ENCODE results near the gene CPLX1. TPM values are rescaled to one million over a fixed set of nuclear protein-coding genes. Genes with fewer than 3 reads are reported as not detected.

Gene CPLX1
- polyA plus RNA-seq, 3 donors = not detected

DNA sequence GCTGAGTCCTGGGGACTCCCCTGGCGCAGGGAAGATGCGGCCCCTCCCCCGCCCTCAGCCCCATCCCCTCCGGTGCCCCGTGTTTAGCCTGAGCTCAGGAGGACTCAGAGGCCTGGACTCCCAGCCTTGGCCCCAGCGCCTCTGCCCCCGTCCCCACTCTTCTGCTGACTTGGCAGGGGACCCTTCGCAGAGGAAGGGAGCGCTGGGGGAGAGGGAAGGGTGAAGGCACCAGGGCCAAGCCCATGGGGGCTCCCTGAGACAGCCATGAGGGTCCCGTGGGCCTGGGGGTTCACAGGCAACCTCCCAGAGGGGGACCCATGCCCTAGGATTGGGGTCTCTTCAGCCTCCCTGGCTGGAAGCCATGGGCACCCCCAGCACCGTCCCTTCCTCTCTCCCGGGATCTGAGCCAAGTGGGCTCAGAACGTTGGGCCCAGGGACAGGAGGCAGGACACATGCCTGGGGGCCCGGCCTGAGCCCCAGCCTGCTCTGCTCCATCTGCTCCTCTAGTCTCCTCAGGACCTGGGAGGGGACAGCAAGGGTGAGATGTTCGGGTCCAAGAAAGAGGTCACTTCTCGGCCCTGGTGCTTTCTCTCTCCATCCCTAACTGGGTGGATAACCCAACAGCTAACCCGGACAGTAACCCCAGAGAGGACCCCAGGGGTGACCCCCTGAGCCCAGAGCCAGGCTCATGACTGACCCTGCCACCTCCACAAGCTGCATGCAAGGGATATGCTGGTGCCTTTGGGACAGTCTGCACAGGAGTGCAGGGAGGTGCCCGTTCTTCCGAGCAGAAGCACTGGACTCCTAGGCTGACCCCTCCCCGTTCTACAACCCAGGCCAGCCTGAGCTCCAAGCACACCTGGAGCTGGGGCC, 1.5 kb upstream of the CPLX1 start:
- H3K36me3 Mint-ChIP-seq = no peaks in the 10 kb centered on the region
- Histone ChIP-seq H3K9ac (ENCODE audit: insufficient read depth, low read length, poor library complexity, severe bottlenecking) (no peak overlapping the region), H3K4me1 (ENCODE audit: control insufficient read depth in 1 of 2, insufficient read depth in 2 of 2, low read length in 2 of 2) (no peaks in the 10 kb centered on the region), H4K20me1 (ENCODE audit: insufficient read depth, low read length) (no peaks in the 10 kb centered on the region), H3K9me3 (replicated peaks in 1 of 2; ENCODE audit: control insufficient read depth in 1 of 2, insufficient read depth in 1 of 2, low read length in 2 of 2) (peaks cover 12 to 16% of the 10 kb centered on the region in 2 donors), H3K27me3 (ENCODE audit: control insufficient read depth in 2 of 2, insufficient read depth in 2 of 2, low read length in 2 of 2) (peaks cover 26 to 66% of the 10 kb centered on the region in 2 donors), H3K4me2 (replicated peaks; ENCODE audit: extremely low read depth, low read length, poor library complexity, severe bottlenecking) (no peak overlapping the region), H3K27ac (ENCODE audit: low read depth in 1 of 2, low read length in 2 of 2) (no peak overlapping the region), H2AFZ (ENCODE audit: insufficient read depth, low read depth, low read length, poor library complexity, severe bottlenecking) (no peak overlapping the region), H3K4me3 (replicated peaks in 1 of 3; ENCODE audit: low read depth in 2 of 3, low read length in 3 of 3) (no peak overlapping the region), H3K36me3 (replicated peaks in 1 of 2; ENCODE audit: control insufficient read depth in 1 of 2, insufficient read depth in 2 of 2, low read length in 2 of 2) (no peaks in the 10 kb centered on the region), H3K79me2 (ENCODE audit: insufficient read depth, low read length) (no peaks in the 10 kb centered on the region)
- no peak overlapping the region for H3K27ac Mint-ChIP-seq
- H3K9me3 Mint-ChIP-seq = peaks cover 3 to 20% (median 10%) of the 10 kb centered on the region in 7 donors
- no peaks in the 10 kb centered on the region for H3K4me1 Mint-ChIP-seq
- WGBS (ENCODE audit: insufficient coverage) = 40% methylated on average over 8 of the region's 20 CpGs
- peaks cover 51 to 78% (median 67%) of the 10 kb centered on the region in 3 donors for H3K27me3 Mint-ChIP-seq (ENCODE audit: low read depth in 3 of 3)
- intact Hi-C loops (cut with micrococcal nuclease) = no loop called here
- TF ChIP-seq, protein P1, sequence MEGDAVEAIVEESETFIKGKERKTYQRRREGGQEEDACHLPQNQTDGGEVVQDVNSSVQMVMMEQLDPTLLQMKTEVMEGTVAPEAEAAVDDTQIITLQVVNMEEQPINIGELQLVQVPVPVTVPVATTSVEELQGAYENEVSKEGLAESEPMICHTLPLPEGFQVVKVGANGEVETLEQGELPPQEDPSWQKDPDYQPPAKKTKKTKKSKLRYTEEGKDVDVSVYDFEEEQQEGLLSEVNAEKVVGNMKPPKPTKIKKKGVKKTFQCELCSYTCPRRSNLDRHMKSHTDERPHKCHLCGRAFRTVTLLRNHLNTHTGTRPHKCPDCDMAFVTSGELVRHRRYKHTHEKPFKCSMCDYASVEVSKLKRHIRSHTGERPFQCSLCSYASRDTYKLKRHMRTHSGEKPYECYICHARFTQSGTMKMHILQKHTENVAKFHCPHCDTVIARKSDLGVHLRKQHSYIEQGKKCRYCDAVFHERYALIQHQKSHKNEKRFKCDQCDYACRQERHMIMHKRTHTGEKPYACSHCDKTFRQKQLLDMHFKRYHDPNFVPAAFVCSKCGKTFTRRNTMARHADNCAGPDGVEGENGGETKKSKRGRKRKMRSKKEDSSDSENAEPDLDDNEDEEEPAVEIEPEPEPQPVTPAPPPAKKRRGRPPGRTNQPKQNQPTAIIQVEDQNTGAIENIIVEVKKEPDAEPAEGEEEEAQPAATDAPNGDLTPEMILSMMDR (IDR thresholded peaks at IDR 0.05) = no peak
- H3K4me3 Mint-ChIP-seq = peak overlapping the region in 1 of 2 donors; percentile 52
- no peak for DNase-seq

DNA sequence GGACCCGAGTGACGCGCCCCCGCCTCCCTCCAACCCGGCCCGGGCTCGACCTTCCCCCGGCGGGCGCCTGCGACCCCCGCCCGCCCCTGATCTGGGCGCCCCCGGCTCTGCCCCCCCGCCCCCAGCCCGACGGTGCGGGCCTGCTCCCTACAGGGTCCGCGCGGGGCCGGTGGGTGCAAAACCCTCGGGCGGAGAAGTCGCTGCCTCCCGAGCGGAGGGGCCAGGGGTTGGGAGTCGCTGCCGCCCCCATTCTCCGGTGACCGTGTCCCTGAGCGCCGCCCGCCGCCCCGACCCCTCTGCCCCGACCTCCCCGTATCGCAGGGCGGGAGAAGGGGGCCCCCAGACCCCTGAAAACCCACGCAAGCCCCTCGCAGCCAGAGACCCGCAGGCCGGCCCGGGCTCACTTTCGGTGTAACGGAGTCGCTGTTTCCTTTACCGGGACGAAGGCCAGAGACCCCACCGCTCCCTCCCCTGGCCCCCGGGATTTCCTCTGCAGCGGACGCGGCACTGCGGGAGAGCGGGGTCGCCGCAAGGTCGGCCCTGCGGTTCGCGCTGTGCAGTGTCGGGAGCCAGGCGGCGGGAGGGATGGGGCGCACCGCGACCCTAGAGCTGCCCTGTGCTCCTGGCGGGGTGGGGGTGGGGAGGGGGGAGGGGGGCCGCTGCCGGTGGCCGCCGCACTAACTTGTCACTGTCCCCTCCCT, 729 bp upstream of the CPLX1 start:
- H3K4me3 Mint-ChIP-seq = no peak overlapping the region
- TF ChIP-seq, protein P1 (IDR thresholded peaks at IDR 0.05) = no peak
- Histone ChIP-seq H3K4me1 (ENCODE audit: control insufficient read depth in 1 of 2, insufficient read depth in 2 of 2, low read length in 2 of 2) (no peaks in the 10 kb centered on the region), H3K27ac (ENCODE audit: low read depth in 1 of 2, low read length in 2 of 2) (no peak overlapping the region), H3K36me3 (replicated peaks in 1 of 2; ENCODE audit: control insufficient read depth in 1 of 2, insufficient read depth in 2 of 2, low read length in 2 of 2) (no peaks in the 10 kb centered on the region), H3K4me2 (replicated peaks; ENCODE audit: extremely low read depth, low read length, poor library complexity, severe bottlenecking) (no peak overlapping the region), H2AFZ (ENCODE audit: insufficient read depth, low read depth, low read length, poor library complexity, severe bottlenecking) (no peak overlapping the region), H3K9me3 (replicated peaks in 1 of 2; ENCODE audit: control insufficient read depth in 1 of 2, insufficient read depth in 1 of 2, low read length in 2 of 2) (peaks cover 4 to 15% of the 10 kb centered on the region in 2 donors), H3K27me3 (ENCODE audit: control insufficient read depth in 2 of 2, insufficient read depth in 2 of 2, low read length in 2 of 2) (peaks cover 26 to 67% of the 10 kb centered on the region in 2 donors), H3K4me3 (replicated peaks in 1 of 3; ENCODE audit: low read depth in 2 of 3, low read length in 3 of 3) (no peak overlapping the region), H3K79me2 (ENCODE audit: insufficient read depth, low read length) (no peaks in the 10 kb centered on the region), H3K9ac (ENCODE audit: insufficient read depth, low read length, poor library complexity, severe bottlenecking) (no peak overlapping the region), H4K20me1 (ENCODE audit: insufficient read depth, low read length) (no peaks in the 10 kb centered on the region)
- no peaks in the 10 kb centered on the region for H3K36me3 Mint-ChIP-seq
- no peaks in the 10 kb centered on the region for H3K4me1 Mint-ChIP-seq
- DNase-seq = no peak
- peaks cover 3 to 18% (median 8%) of the 10 kb centered on the region in 7 donors for H3K9me3 Mint-ChIP-seq
- H3K27ac Mint-ChIP-seq = no peak overlapping the region
- H3K27me3 Mint-ChIP-seq (ENCODE audit: low read depth in 3 of 3) = peaks cover 55 to 83% (median 73%) of the 10 kb centered on the region in 3 donors
- intact Hi-C loops (cut with micrococcal nuclease) = no loop called here
- 2% methylated on average over 42 of the region's 75 CpGs for WGBS (ENCODE audit: insufficient coverage)
